HCT116 (cell line): ENCODE measurements around the gene MAFG. TPM values are rescaled to one million over a fixed set of nuclear protein-coding genes. Genes with fewer than 3 reads are reported as not detected.

Source experiments
- ATAC-seq: fragments of 200-7000 bp; cut with Tn5 transposase; 2 replicates; pipeline ENCODE4 v1.9.1; 2020; ENCODE audit warnings: mild to moderate bottlenecking, moderate library complexity
- BruUV-seq: library from RNA; stranded (reverse); fragments of 400-500 nt; replicated peaks from 2 replicates; lab custom pipeline; 2021; lab: Mats Ljungman, UMichigan
- CTCF ChIA-PET: fragments of 300-600 bp; sonication (Branson Sonifier 250); formaldehyde crosslinking; loops from one replicate; lab custom pipeline; 2021; ENCODE audit warnings: antibody characterized with exemption; lab: Charles Lee
- POLR2A ChIA-PET: fragments of 300-600, 350-600 bp; sonication (Branson Sonifier 250); formaldehyde crosslinking; loops from one replicate; lab custom pipeline; 2021; ENCODE audit warnings: antibody characterized with exemption; lab: Charles Lee
- RAD21 ChIA-PET, 2 experiments: fragments of 300-600 bp; sonication (Branson Sonifier 250); formaldehyde crosslinking; loops; one replicate each; lab custom pipeline; 2023; ENCODE audit warnings: low total read pairs in 2 of 2; ENCODE audit not compliant: uncharacterized antibody in 2 of 2, unreplicated experiment in 2 of 2, low non-redundant PET in 1 of 2; lab: Charles Lee
- DNase-seq: peaks from one replicate; pipeline ENCODE4 v3.0.0-alpha.2; 2010; ENCODE audit warnings: low read depth, low spot score
- H2AFZ ChIP-seq: fragments of 200-600 bp; shearing (Covaris generic), sonication (generic); 2 replicates; pipeline ENCODE4 v1.6.1; 2017; ENCODE audit warnings: low read depth, mixed run types, mixed read lengths, antibody characterized with exemption, low read length; ENCODE audit not compliant: poor library complexity, severe bottlenecking
- H3K27ac ChIP-seq: 2 replicates; pipeline ENCODE4 v1.5.1; 2012; ENCODE audit warnings: low read depth, low read length
- H3K27me3 ChIP-seq: fragments of 200-600 bp; sonication (generic); 2 replicates; pipeline ENCODE4 v1.6.1; 2016; ENCODE audit warnings: mixed run types, low read length, mixed read lengths; ENCODE audit not compliant: insufficient read depth
- H3K36me3 ChIP-seq, 2 experiments: fragments of 200-500 bp in 1 of 2; fragments of 200-600 bp in 1 of 2; sonication (Bioruptor generic) in 1 of 2; sonication (generic) in 1 of 2; 2 replicates each; pipeline versions ENCODE4 v1.5.1 to v1.6.1; 2014 to 2016; ENCODE audit warnings: low read length in 2 of 2, inconsistent platforms in 1 of 2, mixed read lengths in 1 of 2, mixed run types in 1 of 2; ENCODE audit not compliant: insufficient read depth in 2 of 2, control insufficient read depth in 1 of 2
- H3K4me1 ChIP-seq, 2 experiments: fragments of 200-600 bp in 1 of 2; sonication (generic) in 1 of 2; 2 replicates each; pipeline versions ENCODE4 v1.5.1 to v1.6.1; 2012 to 2017; ENCODE audit warnings: low read length in 2 of 2, inconsistent platforms in 1 of 2, mild to moderate bottlenecking in 1 of 2, mixed read lengths in 1 of 2, mixed run types in 1 of 2, moderate library complexity in 1 of 2; ENCODE audit not compliant: insufficient read depth in 2 of 2, control insufficient read depth in 1 of 2
- H3K4me2 ChIP-seq: fragments of 200-600 bp; sonication (generic); 2 replicates; pipeline ENCODE4 v1.6.1; 2017; ENCODE audit warnings: mixed run types, low read length, mixed read lengths
- H3K4me3 ChIP-seq, 2 experiments: fragments of 200-600 bp in 1 of 2; sonication (generic) in 1 of 2; replicated peaks in 1 of 2; 2 replicates each; pipeline ENCODE4 v1.5.1; 2011 to 2016; ENCODE audit warnings: low read length in 2 of 2, control low read depth in 1 of 2, low read depth in 1 of 2, mild to moderate bottlenecking in 1 of 2, mixed read lengths in 1 of 2, mixed run types in 1 of 2
- H3K79me2 ChIP-seq: fragments of 200-600 bp; sonication (generic); 2 replicates; pipeline ENCODE4 v1.6.1; 2017; ENCODE audit warnings: mild to moderate bottlenecking, mixed run types, low read length, moderate library complexity, mixed read lengths; ENCODE audit not compliant: insufficient read depth
- H3K9ac ChIP-seq: fragments of 200-600 bp; sonication (generic); 2 replicates; pipeline ENCODE4 v1.6.1; 2016; ENCODE audit warnings: low read length, mixed read lengths
- H3K9me2 ChIP-seq: fragments of 200-600 bp; sonication (generic), shearing (Covaris generic); 2 replicates; pipeline ENCODE4 v1.6.1; 2017; ENCODE audit warnings: mixed run types, mild to moderate bottlenecking, moderate library complexity; ENCODE audit not compliant: insufficient read depth
- H3K9me3 ChIP-seq, 2 experiments: fragments of 200-500 bp in 1 of 2; fragments of 200-600 bp in 1 of 2; sonication (Bioruptor generic) in 1 of 2; sonication (generic) in 1 of 2; 2 replicates each; pipeline ENCODE4 v1.6.1; 2014 to 2017; ENCODE audit warnings: low read length in 2 of 2, mixed read lengths in 2 of 2, inconsistent platforms in 1 of 2, low read depth in 1 of 2, mild to moderate bottlenecking in 1 of 2, mixed run types in 1 of 2, moderate library complexity in 1 of 2; ENCODE audit not compliant: control insufficient read depth in 1 of 2, insufficient read depth in 1 of 2
- H4K20me1 ChIP-seq: fragments of 200-600 bp; sonication (generic), shearing (Covaris generic); 2 replicates; pipeline ENCODE4 v1.6.1; 2017; ENCODE audit warnings: mixed run types, mild to moderate bottlenecking, moderate library complexity; ENCODE audit not compliant: insufficient read depth
- CBX3 ChIP-seq: IDR thresholded peaks from 2 replicates; pipeline ENCODE4 v1.6.1; 2012; ENCODE audit warnings: low read depth
- CEBPB ChIP-seq: IDR thresholded peaks from 2 replicates; pipeline ENCODE4 v1.6.1; 2012; ENCODE audit warnings: low read depth
- ELF1 ChIP-seq: IDR thresholded peaks from 2 replicates; pipeline ENCODE4 v1.6.1; 2012; ENCODE audit warnings: low read depth, borderline replicate concordance
- EZH2phosphoT487 ChIP-seq: fragments of 200-600 bp; IDR thresholded peaks from 2 replicates; pipeline ENCODE4 v1.6.1; 2018; ENCODE audit warnings: antibody characterized with exemption, borderline replicate concordance
- MAX ChIP-seq: IDR thresholded peaks from 2 replicates; pipeline ENCODE4 v1.6.1; 2012
- POLR2A ChIP-seq: IDR thresholded peaks from 2 replicates; pipeline ENCODE4 v1.7.0; 2011; ENCODE audit warnings: borderline replicate concordance; ENCODE audit not compliant: insufficient read depth, insufficient read length; ENCODE audit errors: extremely low read depth
- POLR2AphosphoS5 ChIP-seq: IDR thresholded peaks from 2 replicates; pipeline ENCODE4 v1.6.1; 2011; ENCODE audit warnings: mild to moderate bottlenecking, low read depth, low read length, moderate library complexity
- RAD21 ChIP-seq: IDR thresholded peaks from 2 replicates; pipeline ENCODE4 v1.6.1; 2012; ENCODE audit warnings: low read depth, mild to moderate bottlenecking
- SIN3A ChIP-seq: IDR thresholded peaks from 2 replicates; pipeline ENCODE4 v1.6.1; 2012; ENCODE audit warnings: low read depth
- TCF7L2 ChIP-seq: IDR thresholded peaks from 2 replicates; pipeline ENCODE4 v1.7.0; 2011; ENCODE audit warnings: borderline replicate concordance, inconsistent platforms; ENCODE audit not compliant: insufficient read depth, insufficient read length; ENCODE audit errors: extremely low read depth
- YY1 ChIP-seq: IDR thresholded peaks from 2 replicates; pipeline ENCODE4 v1.6.1; 2011; ENCODE audit warnings: low read length, low read depth, moderate library complexity, mild to moderate bottlenecking; ENCODE audit not compliant: insufficient replicate concordance; ENCODE audit errors: extremely low read depth
- ZBTB33 ChIP-seq: IDR thresholded peaks from 2 replicates; pipeline ENCODE4 v1.6.1; 2011; ENCODE audit warnings: mild to moderate bottlenecking, low read length, moderate library complexity; ENCODE audit not compliant: insufficient replicate concordance; ENCODE audit errors: extremely low read depth
- ZFX ChIP-seq: fragments of 450-650 bp; IDR thresholded peaks from 2 replicates; pipeline ENCODE4 v1.6.1; 2017
- intact Hi-C: fragments of 100-400 bp; cut with micrococcal nuclease; formaldehyde crosslinking; loops from 2 replicates; pipeline ENCODE4 v1.10.0; 2022
- total RNA-seq: library from RNA; stranded (reverse); gene quantifications from one replicate; pipeline ENCODE4 v1.2.1, GENCODE V29; 2021; ENCODE audit not compliant: unreplicated experiment
- TF ChIP-seq, protein P1 (sequence below): IDR thresholded peaks from 2 replicates; pipeline ENCODE4 v1.6.1; 2012

Gene MAFG
- total RNA-seq, 1 experiment from 2014 or later = 46.8 TPM

- TF ChIP-seq ZBTB33 = no peak
These were observed 16.1 kb downstream of the MAFG start, which contains the start of gene PCYT2 (continued) for GRCh38 chr17:81911277-81911961.

DNA sequence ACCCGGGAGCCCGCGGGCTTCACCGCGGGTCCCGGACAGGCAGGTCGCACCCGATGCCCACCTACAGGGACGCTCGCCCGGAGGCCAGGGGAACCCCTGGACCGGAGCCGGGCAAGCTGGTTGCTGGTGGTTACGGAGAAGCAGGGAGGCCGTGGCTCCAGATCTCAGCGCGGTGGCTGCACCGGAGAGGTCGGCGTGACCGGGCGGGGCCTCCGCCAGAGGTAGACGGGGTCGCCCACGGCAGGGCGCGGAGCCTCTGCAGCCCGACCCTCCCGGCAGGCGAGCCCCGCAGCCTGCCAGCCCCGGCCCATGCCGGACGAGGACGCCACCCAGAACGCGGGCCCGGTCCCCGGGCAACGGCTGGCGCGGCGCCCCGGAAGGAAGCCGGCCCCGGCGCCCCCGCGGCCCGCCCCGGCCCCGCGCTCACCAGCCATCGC, 16.7 kb downstream of the MAFG start:
- ChIA-PET CTCF (interaction anchor here (0.5 to 1.2 kb wide), 3 partner anchors 14 to 112 kb away, joined by 3 to 5 read pairs (median 4); partner anchors contain the start of genes CENPX and LRRC45), POLR2A (no interaction called here), RAD21 (no interaction called here)
- Histone ChIP-seq H3K27me3 (no peaks in the 10 kb centered on the region), H3K9ac (peak overlapping the region; percentile 81), H3K79me2 (peaks cover 22% of the 10 kb centered on the region), H3K9me2 (no peaks in the 10 kb centered on the region), H3K4me2 (peak overlapping the region; percentile 98), H3K4me3 (peak overlapping the region; percentile 85 to 94), H4K20me1 (no peaks in the 10 kb centered on the region), H3K27ac (peak overlapping the region; percentile 72), H3K36me3 (peaks cover 20 to 38% of the 10 kb centered on the region in 2 experiments), H3K9me3 (no peaks in the 10 kb centered on the region), H3K4me1 (peaks cover 28 to 42% of the 10 kb centered on the region in 2 experiments), H2AFZ (no peak overlapping the region)
- no TSS peak for BruUV-seq
- TF ChIP-seq POLR2AphosphoS5 = no peak
- TF ChIP-seq SIN3A = peak; percentile 50; the same call in 1 of the 2 replicates
- no peak for TF ChIP-seq CEBPB
- TF ChIP-seq POLR2A = no peak
- no peak for TF ChIP-seq MAX
- no peak for TF ChIP-seq YY1
- peak; percentile 74; the same call in 1 of the 2 replicates for TF ChIP-seq ZFX
- TF ChIP-seq, protein P1, sequence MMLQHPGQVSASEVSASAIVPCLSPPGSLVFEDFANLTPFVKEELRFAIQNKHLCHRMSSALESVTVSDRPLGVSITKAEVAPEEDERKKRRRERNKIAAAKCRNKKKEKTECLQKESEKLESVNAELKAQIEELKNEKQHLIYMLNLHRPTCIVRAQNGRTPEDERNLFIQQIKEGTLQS = no peak
- TF ChIP-seq CBX3 = no peak
- TF ChIP-seq TCF7L2 = no peak
- TF ChIP-seq ELF1 = no peak
- TF ChIP-seq EZH2phosphoT487 = no peak
- no peak for TF ChIP-seq RAD21
- intact Hi-C loops = loop anchor here (1.0 to 5.0 kb wide), 2 partner anchors 20 to 111 kb away; partner anchors contain the start of genes ALYREF, ANAPC11, CENPX and LRRC45
- peak; percentile 16 for ATAC-seq
- no peak for DNase-seq
